Esophagus muscularis mucosa (tissue), 3 donors: ENCODE data around the gene ETV3L.

Experiments used
- POLR2A ChIP-seq: fragments of 450-650 bp; IDR thresholded peaks from one replicate; pipeline ENCODE4 v1.6.1; 2017; ENCODE audit warnings: antibody characterized with exemption, moderate library complexity, mild to moderate bottlenecking, low read depth
- POLR2AphosphoS5 ChIP-seq, 2 donors: sonication (generic); formaldehyde crosslinking; IDR thresholded peaks; one replicate each; pipeline ENCODE4 v1.6.1; 2017; ENCODE audit warnings: antibody characterized with exemption in 2 of 2
- TF ChIP-seq, protein P1 (sequence below), 3 experiments: fragments of 200-600 bp in 2 of 3; fragments of 450-650 bp in 1 of 3; sonication (generic) in 2 of 3; IDR thresholded peaks; one replicate each; pipeline ENCODE4 v1.5.1; 2017 to 2019; ENCODE audit warnings: antibody characterized with exemption in 3 of 3, mild to moderate bottlenecking in 2 of 3, moderate library complexity in 1 of 3

- TF ChIP-seq, protein P1, sequence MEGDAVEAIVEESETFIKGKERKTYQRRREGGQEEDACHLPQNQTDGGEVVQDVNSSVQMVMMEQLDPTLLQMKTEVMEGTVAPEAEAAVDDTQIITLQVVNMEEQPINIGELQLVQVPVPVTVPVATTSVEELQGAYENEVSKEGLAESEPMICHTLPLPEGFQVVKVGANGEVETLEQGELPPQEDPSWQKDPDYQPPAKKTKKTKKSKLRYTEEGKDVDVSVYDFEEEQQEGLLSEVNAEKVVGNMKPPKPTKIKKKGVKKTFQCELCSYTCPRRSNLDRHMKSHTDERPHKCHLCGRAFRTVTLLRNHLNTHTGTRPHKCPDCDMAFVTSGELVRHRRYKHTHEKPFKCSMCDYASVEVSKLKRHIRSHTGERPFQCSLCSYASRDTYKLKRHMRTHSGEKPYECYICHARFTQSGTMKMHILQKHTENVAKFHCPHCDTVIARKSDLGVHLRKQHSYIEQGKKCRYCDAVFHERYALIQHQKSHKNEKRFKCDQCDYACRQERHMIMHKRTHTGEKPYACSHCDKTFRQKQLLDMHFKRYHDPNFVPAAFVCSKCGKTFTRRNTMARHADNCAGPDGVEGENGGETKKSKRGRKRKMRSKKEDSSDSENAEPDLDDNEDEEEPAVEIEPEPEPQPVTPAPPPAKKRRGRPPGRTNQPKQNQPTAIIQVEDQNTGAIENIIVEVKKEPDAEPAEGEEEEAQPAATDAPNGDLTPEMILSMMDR (IDR thresholded peaks at IDR 0.05): no peak
- TF ChIP-seq POLR2AphosphoS5 (IDR thresholded peaks at IDR 0.05): no peak
- TF ChIP-seq POLR2A: no peak
Measured at GRCh38 chr1:157088607-157089006, 11.0 kb downstream of the ETV3L start.
